Spleen (tissue), 11 donors: Measurements from ENCODE around the gene POGLUT2. TPM values are rescaled to one million over a fixed set of nuclear protein-coding genes. Genes with fewer than 3 reads are reported as not detected.

ENCODE experiments used
- DNase-seq: peaks from one replicate; pipeline ENCODE4 v3.0.0-alpha.2; 2020
- H3K27ac ChIP-seq, 8 donors: fragments of 200-600 bp; sonication (generic) in 7 of 8; 1 replicate in 4 of 8; 2 replicates in 4 of 8; pipeline versions ENCODE4 v1.5.0 to v1.8.0; 2016 to 2021; ENCODE audit warnings: inconsistent platforms in 4 of 8, mild to moderate bottlenecking in 4 of 8, moderate library complexity in 1 of 8
- H3K27me3 ChIP-seq, 7 donors: fragments of 200-600 bp; sonication (generic) in 6 of 7; replicated peaks in 1 of 7; 1 replicate in 4 of 7; 2 replicates in 3 of 7; pipeline versions ENCODE4 v1.5.0 to v1.8.0; 2016 to 2021; ENCODE audit warnings: inconsistent platforms in 3 of 7, mild to moderate bottlenecking in 1 of 7
- H3K36me3 ChIP-seq, 6 donors: fragments of 200-600 bp; sonication (generic) in 5 of 6; 1 replicate in 4 of 6; 2 replicates in 2 of 6; pipeline versions ENCODE4 v1.5.0 to v1.8.0; 2016 to 2021; ENCODE audit warnings: inconsistent platforms in 2 of 6
- H3K4me1 ChIP-seq, 6 donors: fragments of 200-600 bp; sonication (generic) in 5 of 6; 1 replicate in 3 of 6; 2 replicates in 3 of 6; pipeline versions ENCODE4 v1.5.0 to v1.8.0; 2016 to 2021; ENCODE audit warnings: inconsistent platforms in 3 of 6
- H3K4me3 ChIP-seq, 8 donors: fragments of 200-600 bp; sonication (generic) in 7 of 8; 1 replicate in 4 of 8; 2 replicates in 4 of 8; pipeline versions ENCODE4 v1.5.0 to v1.8.0; 2016 to 2021; ENCODE audit warnings: inconsistent platforms in 4 of 8, mild to moderate bottlenecking in 4 of 8, moderate library complexity in 2 of 8
- H3K9me3 ChIP-seq, 8 donors: fragments of 200-600 bp; sonication (generic) in 7 of 8; 1 replicate in 4 of 8; 2 replicates in 4 of 8; pipeline versions ENCODE4 v1.5.0 to v1.8.0; 2016 to 2021; ENCODE audit warnings: inconsistent platforms in 4 of 8
- CTCF ChIP-seq, 11 experiments: fragments of 200-600 bp in 7 of 11; fragments of 450-650 bp in 4 of 11; sonication (generic) in 4 of 11; IDR thresholded peaks in 8 of 11; conservative IDR thresholded peaks in 3 of 11; 1 replicate in 7 of 11; 2 replicates in 4 of 11; pipeline versions ENCODE4 v1.4.0 to v1.8.0; 2016 to 2021; ENCODE audit warnings: antibody characterized with exemption in 11 of 11, inconsistent platforms in 4 of 11, mild to moderate bottlenecking in 1 of 11
- POLR2A ChIP-seq, 3 donors: fragments of 450-650 bp; IDR thresholded peaks; one replicate each; pipeline ENCODE4 v1.5.1; 2017; ENCODE audit warnings: antibody characterized with exemption in 3 of 3, mild to moderate bottlenecking in 1 of 3
- POLR2AphosphoS5 ChIP-seq, 3 donors: sonication (generic); formaldehyde crosslinking; IDR thresholded peaks; one replicate each; pipeline ENCODE4 v1.5.1; 2017; ENCODE audit warnings: antibody characterized with exemption in 3 of 3
- WGBS, 5 donors: extraction: QIAGEN DNeasy Blood & Tissue Kit in 3 of 5; methylation state at CpG; one replicate each; pipeline versions ENCODE4 v1.1.5 to v1.1.7; 2013 to 2018; 5-methylcytosine and 5-hydroxymethylcytosine counted together
- intact Hi-C: fragments of 100-400 bp; cut with DNase I; formaldehyde crosslinking; loops from one replicate; pipeline ENCODE4 v1.15.0; 2023; ENCODE audit warnings: low total_unique reads
- polyA plus RNA-seq, 3 donors: library from polyadenylated mRNA; stranded (reverse); fragments of 200-250 nt; gene quantifications; one replicate each; pipeline ENCODE4 v1.2.1, GENCODE V29; 2013
- total RNA-seq, 7 donors: library from RNA; depleted of rRNA in 3 of 7; stranded (reverse); fragments of >200 nt in 3 of 7; fragmentation: NEBNext Ultra II Directional in 4 of 7; extraction: Animal tissue kit (Norgen Biotek cat#: 25700) in 4 of 7; gene quantifications; one replicate each; pipeline versions ENCODE4 v1.1.0 to v1.2.1, GENCODE V29; 2016 to 2021
- donor health status: healthy with polysubstance abuse.
- donor health status: DM: no; HTN: no; CAD: no; lungs with moderate emphysema.
- donor health status: DM: no; HTN: no; CAD: no.
- donor health status: Bipolar disorder and iron deficiency.
- donor health status: healthy.
- donor health status: DM: no; HTN: no; CAD: no.
- donor health status: DM: yes; HTN: yes; CAD: no.

The POGLUT2 gene
- total and polyA plus RNA-seq, 10 donors, result 0.89 to 5.5 (median 4.2) TPM

GRCh38 chr13:102751886-102752285 is 46.9 kb downstream of the POGLUT2 start:
- 81 to 95% (median 93%) methylated on average over 3 of the region's 3 CpGs for whole genome bisulfite sequencing, 5 donors
- H3K9me3 ChIP-seq, result peaks cover 0 to 16% (median 0%) of the 10 kb centered on the region in 8 donors
- H3K27me3 ChIP-seq, result no peaks in the 10 kb centered on the region
- H3K4me1 ChIP-seq, result no peaks in the 10 kb centered on the region
- H3K36me3 ChIP-seq, result no peaks in the 10 kb centered on the region
- no peak for TF ChIP-seq POLR2AphosphoS5 (IDR thresholded peaks at IDR 0.05)
- TF ChIP-seq CTCF (IDR thresholded peaks at IDR 0.05 in 8 of 11, conservative IDR thresholded peaks at IDR 0.05 in 3 of 11), result no peak
- TF ChIP-seq POLR2A (IDR thresholded peaks at IDR 0.05), result no peak
- DNase-seq, result no peak
- no peak overlapping the region for H3K4me3 ChIP-seq
- intact Hi-C loops, result no loop called here
- no peak overlapping the region for H3K27ac ChIP-seq

DNA sequence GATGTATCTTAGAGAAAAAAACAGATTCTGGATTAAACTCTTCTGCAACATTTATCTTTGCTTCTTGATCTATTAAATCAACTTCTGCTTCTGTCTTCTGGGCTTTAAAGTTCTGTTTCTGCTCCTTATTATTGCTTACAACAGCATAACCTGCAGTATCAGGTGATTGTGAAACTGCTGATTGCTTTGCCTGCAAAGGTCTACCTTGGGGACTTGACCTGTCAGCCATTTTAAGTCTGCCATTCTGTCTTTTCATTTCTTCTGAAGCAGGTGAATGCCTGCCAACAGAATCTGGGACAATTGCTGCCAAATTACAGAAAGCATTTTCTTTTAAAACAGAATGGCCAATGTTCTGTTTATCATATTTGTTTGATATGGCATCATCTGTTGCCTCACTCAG is 56.3 kb downstream of the POGLUT2 start:
- intact Hi-C loops, result no loop called here
- Histone ChIP-seq H3K9me3 (peaks cover 0 to 64% (median 0%) of the 10 kb centered on the region in 8 donors), H3K4me1 (no peaks in the 10 kb centered on the region), H3K27me3 (peaks cover 0 to 8% (median 0%) of the 10 kb centered on the region in 7 donors), H3K4me3 (no peak overlapping the region), H3K27ac (no peak overlapping the region), H3K36me3 (no peaks in the 10 kb centered on the region)
- TF ChIP-seq POLR2A (IDR thresholded peaks at IDR 0.05), result no peak
- TF ChIP-seq CTCF (IDR thresholded peaks at IDR 0.05 in 8 of 11, conservative IDR thresholded peaks at IDR 0.05 in 3 of 11), result no peak
- TF ChIP-seq POLR2AphosphoS5 (IDR thresholded peaks at IDR 0.05), result no peak
- no peak for DNase-seq

GRCh38 chr13:102742101-102742500 is 56.7 kb downstream of the POGLUT2 start:
- Histone ChIP-seq H3K4me3 (no peak overlapping the region), H3K9me3 (peaks cover 0 to 67% (median 0%) of the 10 kb centered on the region in 8 donors), H3K27ac (no peak overlapping the region), H3K36me3 (no peaks in the 10 kb centered on the region), H3K4me1 (no peaks in the 10 kb centered on the region), H3K27me3 (peaks cover 0 to 8% (median 0%) of the 10 kb centered on the region in 7 donors)
- 56 to 84% (median 73%) methylated on average over 1 of the region's 1 CpG for WGBS, 5 donors
- TF ChIP-seq POLR2AphosphoS5 (IDR thresholded peaks at IDR 0.05) (no peak), CTCF (IDR thresholded peaks at IDR 0.05 in 8 of 11, conservative IDR thresholded peaks at IDR 0.05 in 3 of 11) (no peak), POLR2A (IDR thresholded peaks at IDR 0.05) (no peak)
- DNase-seq, result no peak
- intact Hi-C loops, result no loop called here

Other genes starting within 250 kb of the POGLUT2 start
- 10 to 100 TPM; 47.3 to 95.5 (median 58.2) TPM for gene TPP2, start 202.0 kb downstream of the POGLUT2 start, total RNA-seq
- 10 to 100 TPM; 19.5 to 25.4 (median 22.2) TPM for gene TPP2, start 202.0 kb downstream of the POGLUT2 start, polyA plus RNA-seq
- not detected for gene METTL21C, start 103.9 kb downstream of the POGLUT2 start, total RNA-seq
- gene METTL21C, start 103.9 kb downstream of the POGLUT2 start, polyA plus RNA-seq, result not detected
- 10 to 100 TPM in 2 of 7 donors, 1 to 10 TPM in 5; 4.4 to 10.9 (median 5.6) TPM for gene TEX30, start 25.2 kb downstream of the POGLUT2 start, total RNA-seq
- 10 to 100 TPM in 2 of 3 donors, 1 to 10 TPM in 1; 9.2 to 11.2 (median 10.7) TPM for gene TEX30, start 25.2 kb downstream of the POGLUT2 start, polyA plus RNA-seq
- 10 to 100 TPM in 6 of 7 donors, 1 to 10 TPM in 1; 9.7 to 30.4 (median 18.8) TPM for gene BIVM, start 143 bp upstream of the POGLUT2 start, total RNA-seq
- 10 to 100 TPM in 1 of 3 donors, 1 to 10 TPM in 2; 6.0 to 10.6 (median 8.4) TPM for gene BIVM, start 143 bp upstream of the POGLUT2 start, polyA plus RNA-seq
- gene ERCC5, start 47.1 kb upstream of the POGLUT2 start, total RNA-seq, result 100 to 1,000 TPM in 2 of 7 donors, 10 to 100 TPM in 5; 55.1 to 101 (median 76.6) TPM
- 100 to 1,000 TPM in 1 of 3 donors, 10 to 100 TPM in 2; 58.0 to 123 (median 64.7) TPM for gene ERCC5, start 47.1 kb upstream of the POGLUT2 start, polyA plus RNA-seq